Measurements from ENCODE around the gene RHOF.

GRCh38 chr12:121787063-121788025 lies 6.1 kb downstream of the RHOF start:
- TF ChIP-seq CTCF (IDR thresholded peaks at IDR 0.05) (no peak), SIN3A (IDR thresholded peaks at IDR 0.05; ENCODE audit: borderline replicate concordance, insufficient read depth, low read depth, low read length) (no peak), TCF7L2 (IDR thresholded peaks at IDR 0.05; ENCODE audit: low read depth, low read length) (no peak)
